OCI-LY1 (cell line): ENCODE results near the gene SLC39A8.

Source experiments
- H2AFZ ChIP-seq: fragments of 200-600 bp; sonication (generic), shearing (Covaris generic); 2 replicates; pipeline ENCODE4 v1.6.0; 2014; ENCODE audit warnings: antibody characterized with exemption, mild to moderate bottlenecking, low read length
- H3F3A ChIP-seq: fragments of 200-600 bp; sonication (generic), shearing (Covaris generic); 2 replicates; pipeline ENCODE4 v1.6.0; 2014; ENCODE audit warnings: mild to moderate bottlenecking, antibody characterized with exemption, low read length, moderate library complexity; ENCODE audit not compliant: insufficient read depth
- H3K27ac ChIP-seq: fragments of 200-600 bp; sonication (generic); 2 replicates; pipeline ENCODE4 v1.5.1; 2014; ENCODE audit warnings: low read length, mixed run types, mild to moderate bottlenecking, low read depth; ENCODE audit not compliant: poor library complexity, severe bottlenecking
- H3K27me3 ChIP-seq: fragments of 200-600 bp; sonication (generic); 2 replicates; pipeline ENCODE4 v1.6.0; 2014; ENCODE audit warnings: antibody characterized with exemption, mild to moderate bottlenecking, low read length, moderate library complexity; ENCODE audit not compliant: insufficient read depth
- H3K36me3 ChIP-seq: fragments of 200-600 bp; sonication (generic); 2 replicates; pipeline ENCODE4 v1.6.1; 2014; ENCODE audit warnings: mild to moderate bottlenecking, antibody characterized with exemption, low read length, moderate library complexity, mixed read lengths; ENCODE audit not compliant: insufficient read depth
- H3K4me1 ChIP-seq: fragments of 200-600 bp; sonication (generic); 2 replicates; pipeline ENCODE4 v1.5.1; 2014; ENCODE audit warnings: mild to moderate bottlenecking, low read length, moderate library complexity; ENCODE audit not compliant: insufficient read depth, severe bottlenecking
- H3K4me2 ChIP-seq: fragments of 200-600 bp; sonication (generic), shearing (Covaris generic); 2 replicates; pipeline ENCODE4 v1.6.1; 2014; ENCODE audit warnings: low read length
- H3K4me3 ChIP-seq: fragments of 200-600 bp; sonication (generic); 2 replicates; pipeline ENCODE4 v1.5.1; 2014; ENCODE audit warnings: low read length, low read depth, mild to moderate bottlenecking, mixed read lengths; ENCODE audit not compliant: poor library complexity, severe bottlenecking
- H3K79me2 ChIP-seq: fragments of 200-600 bp; shearing (Covaris generic); 2 replicates; pipeline ENCODE4 v1.6.1; 2016; ENCODE audit warnings: mixed run types, low read length, mixed read lengths; ENCODE audit not compliant: insufficient read depth
- H3K9ac ChIP-seq: fragments of 200-600 bp; sonication (generic), shearing (Covaris generic); 2 replicates; pipeline ENCODE4 v1.6.1; 2014; ENCODE audit warnings: mild to moderate bottlenecking, low read length, mixed read lengths
- H3K9me2 ChIP-seq: fragments of 200-600 bp; sonication (generic), shearing (Covaris generic); 2 replicates; pipeline ENCODE4 v1.6.1; 2014; ENCODE audit warnings: low read depth, mild to moderate bottlenecking, low read length, mixed read lengths
- H3K9me3 ChIP-seq: fragments of 200-600 bp; shearing (Covaris generic); 2 replicates; pipeline ENCODE4 v1.6.1; 2014; ENCODE audit warnings: low read length, mixed read lengths
- H4K20me1 ChIP-seq: fragments of 200-600 bp; sonication (generic), shearing (Covaris generic); 2 replicates; pipeline ENCODE4 v1.6.0; 2016; ENCODE audit warnings: mild to moderate bottlenecking, low read length; ENCODE audit not compliant: insufficient read depth
- CTCF ChIP-seq: fragments of 200-600 bp; sonication (generic), shearing (Covaris generic); IDR thresholded peaks from 2 replicates; pipeline ENCODE4 v1.5.1; 2017; ENCODE audit warnings: mild to moderate bottlenecking, antibody characterized with exemption, low read length, moderate library complexity, mixed read lengths
- EZH2 ChIP-seq: fragments of 200-600 bp; sonication (generic), shearing (Covaris generic); IDR thresholded peaks from 2 replicates; pipeline ENCODE4 v1.8.0; 2017; ENCODE audit warnings: borderline replicate concordance, mixed run types, mild to moderate bottlenecking, antibody characterized with exemption, low read length, moderate library complexity, mixed read lengths

The SLC39A8 gene

GRCh38 chr4:102305666-102306065 is 39.6 kb downstream of the SLC39A8 start:
- Histone ChIP-seq H3K36me3 (peaks cover 81% of the 10 kb centered on the region; the same call in 1 of the 2 replicates), H3K27me3 (no peaks in the 10 kb centered on the region), H4K20me1 (no peaks in the 10 kb centered on the region), H3K79me2 (no peaks in the 10 kb centered on the region), H3K9me2 (no peaks in the 10 kb centered on the region), H3K9ac (no peak overlapping the region), H3K9me3 (no peaks in the 10 kb centered on the region), H3F3A (no peaks in the 10 kb centered on the region), H3K27ac (no peak overlapping the region), H2AFZ (no peak overlapping the region), H3K4me3 (no peak overlapping the region), H3K4me1 (peaks cover 6% of the 10 kb centered on the region), H3K4me2 (no peak overlapping the region)
- TF ChIP-seq CTCF (no peak), EZH2 (no peak)

DNA sequence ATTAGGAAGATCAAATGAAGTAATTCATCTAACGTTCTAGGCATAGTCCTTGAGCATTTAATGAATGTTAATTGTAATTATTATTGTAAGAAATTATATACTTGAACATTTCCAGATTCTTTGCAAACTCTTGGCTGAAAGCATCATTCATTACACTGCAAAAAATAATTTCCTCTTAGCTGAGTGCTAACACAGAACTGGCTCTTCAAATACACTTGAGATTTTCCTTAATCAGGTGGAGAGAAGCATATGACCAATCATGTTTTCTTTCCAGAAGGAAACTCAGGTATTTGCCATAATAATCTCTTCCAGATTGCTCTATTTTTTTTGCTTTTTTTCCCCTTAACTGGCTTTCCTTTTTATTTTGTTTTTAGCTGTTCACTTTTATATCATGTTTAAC is 42.5 kb downstream of the SLC39A8 start:
- Histone ChIP-seq H3K9me2 (no peaks in the 10 kb centered on the region), H3F3A (no peaks in the 10 kb centered on the region), H2AFZ (no peak overlapping the region), H3K27me3 (no peaks in the 10 kb centered on the region), H3K9ac (no peak overlapping the region), H3K27ac (no peak overlapping the region), H3K4me2 (no peak overlapping the region), H3K4me1 (peaks cover 11% of the 10 kb centered on the region), H3K9me3 (no peaks in the 10 kb centered on the region), H3K79me2 (no peaks in the 10 kb centered on the region), H3K4me3 (no peak overlapping the region), H4K20me1 (no peaks in the 10 kb centered on the region), H3K36me3 (peaks cover 67% of the 10 kb centered on the region)
- TF ChIP-seq CTCF (no peak), EZH2 (no peak)

DNA sequence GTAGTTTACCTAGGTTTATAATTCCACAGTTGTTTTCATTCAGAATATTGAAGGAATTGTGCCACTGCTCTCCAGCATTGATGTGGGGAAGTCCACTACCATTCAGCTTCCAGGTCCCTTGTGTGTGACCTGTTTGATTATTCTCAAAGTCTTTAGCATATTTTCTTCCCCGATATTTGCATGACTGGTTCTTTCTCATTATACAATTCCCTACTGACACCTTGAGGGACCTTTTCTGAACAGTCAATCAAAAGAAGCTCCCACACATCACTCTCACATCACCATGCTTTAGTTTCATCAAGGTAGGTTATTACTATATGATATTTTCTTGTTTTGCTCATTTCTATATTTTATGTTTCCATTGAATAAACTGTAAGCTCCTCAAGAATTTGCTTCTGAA is 44.1 kb downstream of the SLC39A8 start:
- TF ChIP-seq CTCF (no peak), EZH2 (no peak)
- Histone ChIP-seq H3K36me3 (peaks cover 69% of the 10 kb centered on the region), H3F3A (no peaks in the 10 kb centered on the region), H3K9me3 (no peaks in the 10 kb centered on the region), H3K79me2 (no peaks in the 10 kb centered on the region), H4K20me1 (no peaks in the 10 kb centered on the region), H3K4me2 (no peak overlapping the region), H3K9me2 (no peaks in the 10 kb centered on the region), H3K4me1 (peaks cover 11% of the 10 kb centered on the region), H3K27ac (no peak overlapping the region), H3K27me3 (no peaks in the 10 kb centered on the region), H3K9ac (no peak overlapping the region), H3K4me3 (no peak overlapping the region), H2AFZ (no peak overlapping the region)
